Glutamatergic neuron (in vitro differentiated cells): ENCODE data around the gene ZNF544. TPM values are rescaled to one million over a fixed set of nuclear protein-coding genes. Genes with fewer than 3 reads are reported as not detected.
A peak's percentile ranks its signal among the peaks of the same experiment; 100 is the strongest.

Experiments
- DNase-seq: peaks from one replicate; pipeline ENCODE4 v3.0.0; 2022
- H3K27ac Mint-ChIP-seq: one replicate; pipeline ENCODE4 v1.8.0; 2020; ENCODE audit warnings: mild to moderate bottlenecking, mixed read lengths, inconsistent platforms; ENCODE audit not compliant: unreplicated experiment
- H3K27me3 Mint-ChIP-seq: one replicate; pipeline ENCODE4 v1.8.0; 2020; ENCODE audit warnings: mild to moderate bottlenecking, moderate library complexity, mixed read lengths, inconsistent platforms; ENCODE audit not compliant: unreplicated experiment
- H3K36me3 Mint-ChIP-seq: one replicate; pipeline ENCODE4 v1.8.0; 2020; ENCODE audit warnings: mild to moderate bottlenecking, mixed read lengths, inconsistent platforms; ENCODE audit not compliant: unreplicated experiment
- H3K4me1 Mint-ChIP-seq: one replicate; pipeline ENCODE4 v1.8.0; 2020; ENCODE audit warnings: mild to moderate bottlenecking, low read depth, mixed read lengths, inconsistent platforms; ENCODE audit not compliant: unreplicated experiment
- H3K4me3 Mint-ChIP-seq: one replicate; pipeline ENCODE4 v1.8.0; 2020; ENCODE audit warnings: mild to moderate bottlenecking, mixed read lengths, inconsistent platforms; ENCODE audit not compliant: unreplicated experiment
- H3K9me3 Mint-ChIP-seq: one replicate; pipeline ENCODE4 v1.8.0; 2020; ENCODE audit warnings: mild to moderate bottlenecking, moderate library complexity, mixed read lengths, inconsistent platforms; ENCODE audit not compliant: unreplicated experiment
- CTCF ChIP-seq: fragments of 200-600 bp; sonication (generic); IDR thresholded peaks from one replicate; pipeline ENCODE4 v1.5.0; 2021; ENCODE audit not compliant: partially characterized antibody, unreplicated experiment
- total RNA-seq: library from RNA; stranded (reverse); fragmentation: NEBNext Ultra II Directional; extraction: Animal tissue kit (Norgen Biotek cat#: 25700); gene quantifications from one replicate; pipeline ENCODE4 v1.2.1, GENCODE V29; 2021; ENCODE audit not compliant: unreplicated experiment

The ZNF544 gene
- total RNA-seq, 1 donor from 2014 or later, result 46.1 TPM

DNA sequence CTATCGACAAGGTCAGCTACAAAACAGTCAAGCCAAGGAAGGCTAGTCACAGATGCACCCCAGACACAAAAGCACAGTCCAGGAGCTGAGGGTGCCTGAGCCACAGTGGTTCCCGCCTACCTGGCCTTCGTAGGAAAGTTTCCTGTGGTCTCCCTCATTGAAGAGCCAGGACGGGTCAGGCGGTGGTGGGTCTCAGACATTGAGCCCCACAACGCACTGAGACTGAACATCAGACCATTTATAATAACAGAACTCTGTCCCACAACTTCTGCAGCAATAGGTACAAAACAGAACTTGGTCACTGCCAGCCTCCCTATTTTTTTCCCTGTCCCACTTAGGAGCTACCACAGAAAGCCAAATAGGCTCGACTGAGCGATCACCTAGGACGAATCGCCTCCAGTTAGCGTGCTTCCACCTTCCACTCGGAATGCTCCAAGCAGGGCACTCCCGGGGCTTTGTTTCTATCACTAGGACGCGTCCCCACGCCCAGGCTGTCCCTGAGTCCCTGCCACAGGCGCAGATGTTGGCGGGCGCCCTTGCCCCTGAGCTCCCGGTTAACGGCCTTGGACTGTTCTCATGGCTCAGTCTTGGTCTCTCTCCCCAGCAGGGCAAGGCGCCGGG, 640 bp upstream of the ZNF544 start:
- DNase-seq, result no peak
- H3K4me1 Mint-ChIP-seq, result peaks cover 8% of the 10 kb centered on the region
- H3K27me3 Mint-ChIP-seq, result peaks cover 13% of the 10 kb centered on the region
- H3K27ac Mint-ChIP-seq, result peak overlapping the region; percentile 95
- H3K9me3 Mint-ChIP-seq, result peaks cover 14% of the 10 kb centered on the region
- peaks cover 33% of the 10 kb centered on the region for H3K36me3 Mint-ChIP-seq
- no peak for TF ChIP-seq CTCF
- H3K4me3 Mint-ChIP-seq, result peak overlapping the region; percentile 93

- H3K27me3 Mint-ChIP-seq, result peaks cover 13% of the 10 kb centered on the region
- DNase-seq, result peak; percentile 40
- H3K36me3 Mint-ChIP-seq, result peaks cover 33% of the 10 kb centered on the region
- no peak for TF ChIP-seq CTCF
- peaks cover 8% of the 10 kb centered on the region for H3K4me1 Mint-ChIP-seq
- peak overlapping the region; percentile 18 for H3K27ac Mint-ChIP-seq
- peak overlapping the region; percentile 93 for H3K4me3 Mint-ChIP-seq
- H3K9me3 Mint-ChIP-seq, result peaks cover 14% of the 10 kb centered on the region
Observed at GRCh38 chr19:58229255-58229639, 533 bp downstream of the ZNF544 start.

DNA sequence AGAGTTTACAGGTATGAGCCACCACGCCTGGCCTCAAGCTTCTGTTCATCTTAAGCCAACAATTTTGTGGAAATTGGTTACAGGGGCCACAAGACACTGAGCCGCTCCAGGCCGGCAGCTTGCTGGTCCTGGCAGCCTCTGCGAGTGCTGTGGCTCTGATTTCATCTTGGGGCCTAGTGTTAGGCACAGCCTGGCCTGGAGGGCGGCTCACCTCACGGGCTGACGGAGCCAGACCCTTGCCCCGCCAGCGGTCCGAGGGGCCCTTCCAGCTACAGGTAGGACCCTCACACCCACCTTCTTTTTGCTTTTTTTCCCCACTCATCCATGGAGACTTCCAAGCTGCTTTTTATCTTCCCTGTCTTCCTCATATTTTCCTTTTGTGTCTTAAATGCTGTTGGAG, 8.6 kb downstream of the ZNF544 start:
- H3K4me1 Mint-ChIP-seq, result no peaks in the 10 kb centered on the region
- no peak overlapping the region for H3K27ac Mint-ChIP-seq
- peaks cover 10% of the 10 kb centered on the region for H3K9me3 Mint-ChIP-seq
- H3K4me3 Mint-ChIP-seq, result no peak overlapping the region
- H3K27me3 Mint-ChIP-seq, result peaks cover 4% of the 10 kb centered on the region
- no peak for TF ChIP-seq CTCF
- peaks cover 23% of the 10 kb centered on the region for H3K36me3 Mint-ChIP-seq
- DNase-seq, result no peak

GRCh38 chr19:58243351-58243750, 14.6 kb downstream of the ZNF544 start:
- no peak for DNase-seq
- Mint-ChIP-seq H3K27me3 (peaks cover 7% of the 10 kb centered on the region), H3K27ac (no peak overlapping the region), H3K36me3 (peaks cover 49% of the 10 kb centered on the region), H3K9me3 (peaks cover 15% of the 10 kb centered on the region), H3K4me1 (no peaks in the 10 kb centered on the region), H3K4me3 (no peak overlapping the region)
- TF ChIP-seq CTCF, result no peak

DNA sequence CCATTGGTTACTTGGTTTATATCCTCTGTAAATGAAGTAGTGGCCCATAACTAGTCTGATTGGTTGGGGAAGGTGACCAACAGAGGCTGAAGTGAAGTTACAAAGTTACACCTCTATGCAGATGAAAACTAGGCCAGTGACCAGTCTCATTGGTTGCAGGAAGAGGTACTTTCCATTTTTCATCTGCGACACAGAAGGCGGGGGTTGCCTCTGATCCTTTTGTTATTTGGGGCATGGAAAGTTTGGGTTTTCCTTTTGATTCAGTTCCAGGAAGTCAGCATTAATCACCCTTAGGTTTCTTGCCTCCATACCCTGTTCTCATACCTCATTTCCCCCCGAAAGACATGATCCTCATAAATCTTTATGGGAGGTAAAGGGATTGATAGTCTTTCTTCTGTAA, 20.2 kb downstream of the ZNF544 start:
- peaks cover 5% of the 10 kb centered on the region for H3K27me3 Mint-ChIP-seq
- peaks cover 69% of the 10 kb centered on the region for H3K36me3 Mint-ChIP-seq
- H3K9me3 Mint-ChIP-seq, result peaks cover 30% of the 10 kb centered on the region
- DNase-seq, result no peak
- H3K4me3 Mint-ChIP-seq, result no peak overlapping the region
- no peak for TF ChIP-seq CTCF
- H3K27ac Mint-ChIP-seq, result no peak overlapping the region
- no peaks in the 10 kb centered on the region for H3K4me1 Mint-ChIP-seq
